Esophagus muscularis mucosa (tissue), 4 donors: ENCODE results near the gene P3H3.

Experiments
- CTCF ChIP-seq, 3 experiments: fragments of 200-600 bp in 2 of 3; fragments of 450-650 bp in 1 of 3; sonication (generic) in 2 of 3; IDR thresholded peaks; one replicate each; pipeline ENCODE4 v1.5.1; 2017 to 2019; ENCODE audit warnings: antibody characterized with exemption in 3 of 3, mild to moderate bottlenecking in 2 of 3, moderate library complexity in 1 of 3
- EP300 ChIP-seq: sonication (generic); formaldehyde crosslinking; IDR thresholded peaks from one replicate; pipeline ENCODE4 v1.6.1; 2017; ENCODE audit warnings: antibody characterized with exemption
- POLR2A ChIP-seq: fragments of 450-650 bp; IDR thresholded peaks from one replicate; pipeline ENCODE4 v1.6.1; 2017; ENCODE audit warnings: antibody characterized with exemption, moderate library complexity, mild to moderate bottlenecking, low read depth
- POLR2AphosphoS5 ChIP-seq, 2 donors: sonication (generic); formaldehyde crosslinking; IDR thresholded peaks; one replicate each; pipeline ENCODE4 v1.6.1; 2017; ENCODE audit warnings: antibody characterized with exemption in 2 of 2

GRCh38 chr12:6833189-6833890 lies 5.1 kb downstream of the P3H3 start:
- TF ChIP-seq CTCF (IDR thresholded peaks at IDR 0.05) (no peak), POLR2A (no peak), POLR2AphosphoS5 (IDR thresholded peaks at IDR 0.05) (no peak), EP300 (no peak)
